GM19238 (cell line): Measurements from ENCODE around the gene TBC1D5.
A peak's percentile ranks its signal among the peaks of the same experiment; 100 is the strongest.

Source experiments
- DNase-seq: peaks from one replicate; pipeline ENCODE4 v3.0.0; 2011; ENCODE audit warnings: low spot score; ENCODE audit not compliant: insufficient read length

The TBC1D5 gene

GRCh38 chr3:17183951-17184550 lies 558.4 kb downstream of the TBC1D5 start:
- DNase-seq, result no peak

GRCh38 chr3:17182166-17182565 lies 560.3 kb downstream of the TBC1D5 start:
- no peak for DNase-seq

DNA sequence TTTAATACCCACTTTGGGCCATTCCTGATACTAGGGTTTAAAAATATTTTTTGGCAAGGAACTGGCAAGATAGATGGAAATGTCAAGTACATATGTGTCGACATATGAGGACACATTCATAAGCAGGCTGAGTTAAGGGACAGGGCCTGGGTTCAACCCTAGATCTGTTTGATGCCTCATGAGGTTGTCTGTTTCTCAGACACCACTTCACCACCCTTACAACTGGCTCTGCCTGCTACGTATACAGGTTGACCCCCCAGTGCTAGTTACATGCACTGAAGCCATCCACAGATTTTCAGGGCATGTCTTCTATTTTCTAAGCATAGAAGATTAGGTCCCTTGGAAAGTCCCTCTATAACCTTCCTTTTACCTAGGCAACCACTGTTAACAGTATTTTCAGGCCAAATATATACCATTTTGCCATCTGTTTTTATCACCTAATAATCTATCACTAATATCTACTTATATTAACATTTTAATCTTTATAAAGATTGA lies 561.0 kb downstream of the TBC1D5 start:
- DNase-seq, result no peak

- no peak for DNase-seq
Observed at GRCh38 chr3:17179381-17180205, 562.8 kb downstream of the TBC1D5 start.

DNA sequence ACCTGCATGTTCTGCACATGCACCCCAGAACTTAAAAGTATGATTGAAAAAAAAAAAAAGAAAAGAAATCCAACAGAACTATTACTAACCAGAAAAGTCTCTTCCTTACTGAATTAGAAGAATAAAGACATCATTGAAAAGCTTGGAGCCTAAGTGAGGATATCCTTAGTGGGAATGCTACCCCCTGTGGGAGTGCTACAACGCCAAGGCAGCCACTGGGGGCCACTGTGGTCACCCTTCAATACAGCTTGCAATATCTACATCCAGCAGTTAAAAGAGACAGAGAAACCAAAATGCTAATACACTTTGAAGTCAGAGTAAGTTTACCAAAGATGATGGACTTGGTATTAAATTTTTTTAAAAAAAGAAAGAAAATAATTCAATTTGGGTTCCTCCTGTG lies 565.7 kb downstream of the TBC1D5 start:
- DNase-seq, result no peak

GRCh38 chr3:17175187-17175807 lies 567.1 kb downstream of the TBC1D5 start:
- DNase-seq, result no peak

GRCh38 chr3:17166369-17166768 lies 576.1 kb downstream of the TBC1D5 start:
- no peak for DNase-seq

- DNase-seq, result no peak
Observed at GRCh38 chr3:17162116-17162515, 580.3 kb downstream of the TBC1D5 start.

GRCh38 chr3:17160597-17160996 lies 581.8 kb downstream of the TBC1D5 start:
- DNase-seq, result no peak

GRCh38 chr3:17158941-17159682 lies 583.3 kb downstream of the TBC1D5 start:
- DNase-seq, result no peak

DNA sequence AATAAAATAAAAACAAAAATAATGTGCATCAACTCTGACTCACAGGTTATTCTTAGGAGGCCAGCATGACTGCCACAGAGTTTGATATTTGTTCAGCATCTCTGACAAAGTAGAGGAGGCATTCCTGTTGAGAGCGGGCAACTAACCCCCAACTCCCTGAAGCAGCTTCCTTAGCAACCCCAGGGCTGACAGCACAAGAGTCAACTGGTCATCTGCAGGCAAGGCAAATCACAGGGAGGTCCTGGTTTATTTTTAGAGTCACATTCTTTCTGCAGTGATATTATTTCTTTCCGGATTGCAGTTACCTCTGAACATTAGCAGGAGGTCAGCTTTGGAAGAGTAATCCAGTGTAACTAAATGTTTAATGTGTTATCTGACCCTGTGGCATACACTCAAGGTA lies 584.7 kb downstream of the TBC1D5 start:
- no peak for DNase-seq

- DNase-seq, result no peak
Observed at GRCh38 chr3:17156864-17157263, 585.6 kb downstream of the TBC1D5 start.

DNA sequence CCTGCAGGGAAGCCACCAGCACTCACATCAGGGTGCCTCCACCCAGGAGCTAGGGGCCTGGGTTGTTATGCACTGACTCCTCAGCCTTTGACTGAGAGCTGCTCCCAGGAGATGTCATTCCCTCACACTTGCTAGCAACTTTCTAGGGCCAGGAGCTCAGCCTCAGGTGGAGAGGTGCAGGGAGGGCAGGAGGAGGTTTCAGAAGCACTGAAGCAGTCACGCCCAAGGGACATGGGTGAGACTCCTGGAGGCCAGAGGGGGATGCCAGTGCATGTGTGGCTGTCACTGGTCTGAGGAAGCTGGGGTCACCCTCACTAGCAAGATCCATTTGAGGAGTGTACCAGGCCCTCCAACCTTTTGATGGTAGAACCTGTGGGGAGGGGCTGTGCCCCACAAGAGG lies 586.5 kb downstream of the TBC1D5 start:
- DNase-seq, result no peak

DNA sequence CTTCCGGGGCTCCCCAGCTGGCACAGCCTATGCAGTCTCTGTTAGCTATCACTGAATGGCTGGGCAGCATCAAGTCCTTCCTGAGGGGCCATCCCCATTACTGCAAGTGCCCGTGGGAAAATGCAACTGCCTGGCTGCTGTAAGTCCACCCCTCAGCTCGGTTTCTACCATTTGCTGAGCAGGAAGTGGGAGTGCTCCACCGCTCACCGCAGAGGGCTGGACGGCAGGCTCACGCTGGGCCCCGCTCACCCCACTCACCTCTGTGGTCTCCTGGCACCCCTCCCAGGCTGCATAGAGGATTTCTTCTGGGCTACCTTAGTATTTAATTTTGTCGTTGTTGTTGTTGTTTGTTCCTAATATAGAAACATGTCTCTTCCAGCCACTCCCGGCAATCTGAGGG lies 587.5 kb downstream of the TBC1D5 start:
- no peak for DNase-seq

DNA sequence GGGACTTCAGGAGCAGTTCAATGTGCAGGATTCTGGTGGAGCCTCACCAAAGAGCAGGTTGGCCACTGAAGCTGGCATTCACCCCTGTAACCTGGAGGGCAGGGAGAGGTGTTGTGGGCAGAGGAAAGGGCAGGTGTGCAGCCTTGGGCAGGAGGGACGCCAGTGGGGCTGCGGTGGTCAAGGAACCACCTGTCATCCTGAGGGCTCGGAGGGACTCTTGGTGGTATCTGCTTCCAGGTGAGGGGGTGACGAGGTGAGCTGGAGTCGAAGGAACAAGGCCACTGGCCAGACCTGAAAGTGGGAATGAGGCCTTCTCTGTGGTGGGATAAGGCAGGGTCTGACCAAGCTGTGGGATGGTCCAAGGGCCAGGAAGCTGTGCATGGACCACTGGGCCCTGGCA lies 588.2 kb downstream of the TBC1D5 start:
- DNase-seq, result no peak

- no peak for DNase-seq
Observed at GRCh38 chr3:17153209-17153608, 589.2 kb downstream of the TBC1D5 start.

GRCh38 chr3:17151598-17152373 lies 590.6 kb downstream of the TBC1D5 start:
- DNase-seq, result peak; percentile 84

GRCh38 chr3:17149076-17149475 lies 593.4 kb downstream of the TBC1D5 start:
- DNase-seq, result no peak

DNA sequence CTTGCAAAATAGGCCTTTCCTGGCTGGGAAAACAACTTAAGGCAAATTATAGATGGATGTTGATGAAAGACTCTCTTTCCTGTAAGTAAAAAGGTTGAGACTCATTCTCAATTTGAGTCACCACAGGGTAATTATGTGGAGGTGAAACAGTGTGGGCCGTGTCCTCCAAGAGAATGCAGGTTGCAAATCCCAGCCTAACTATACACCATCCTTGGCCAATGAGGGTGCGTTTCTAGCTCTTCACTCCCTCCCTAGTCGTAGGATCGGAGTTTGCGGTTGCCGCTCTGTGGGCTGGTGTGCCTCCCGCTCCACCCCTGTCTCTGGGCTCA lies 597.8 kb downstream of the TBC1D5 start:
- DNase-seq, result no peak

GRCh38 chr3:17143893-17144664 lies 598.4 kb downstream of the TBC1D5 start:
- no peak for DNase-seq
